Iris pigment epithelial cell (primary cell): ENCODE data around the gene TLN1.
A peak's percentile ranks its signal among the peaks of the same experiment; 100 is the strongest.

Experiments
- DNase-seq: peaks from one replicate; pipeline ENCODE4 v3.0.0-alpha.2; 2011; ENCODE audit warnings: low read depth

Gene TLN1

GRCh38 chr9:35686222-35687203 lies 45.5 kb downstream of the TLN1 start:
- DNase-seq, result peak; percentile 55

GRCh38 chr9:35685506-35685905 lies 46.5 kb downstream of the TLN1 start:
- DNase-seq, result no peak

- DNase-seq, result no peak
Measured at GRCh38 chr9:35684921-35685320, 47.1 kb downstream of the TLN1 start.

- DNase-seq, result no peak
Measured at GRCh38 chr9:35683323-35683722, 48.7 kb downstream of the TLN1 start.

- no peak for DNase-seq
Measured at GRCh38 chr9:35682520-35683315, 49.3 kb downstream of the TLN1 start.

GRCh38 chr9:35682051-35682450 lies 49.9 kb downstream of the TLN1 start:
- DNase-seq, result no peak

GRCh38 chr9:35681341-35682002 lies 50.5 kb downstream of the TLN1 start:
- no peak for DNase-seq

- DNase-seq, result peak; percentile 72
Measured at GRCh38 chr9:35680331-35681105, 51.5 kb downstream of the TLN1 start.

GRCh38 chr9:35679766-35680330 lies 52.1 kb downstream of the TLN1 start:
- DNase-seq, result no peak

- DNase-seq, result no peak
Measured at GRCh38 chr9:35679091-35679490, 52.9 kb downstream of the TLN1 start.

GRCh38 chr9:35675732-35676392 lies 56.1 kb downstream of the TLN1 start:
- DNase-seq, result no peak

- no peak for DNase-seq
Measured at GRCh38 chr9:35675204-35675603, 56.8 kb downstream of the TLN1 start.

- DNase-seq, result no peak
Measured at GRCh38 chr9:35674025-35674361, 58.0 kb downstream of the TLN1 start.

GRCh38 chr9:35673132-35674024 lies 58.6 kb downstream of the TLN1 start, which contains the start of gene CA9:
Gene CA9, plus strand, starts transcription at chr9:35673928. Its CDS starts 32 bp downstream, at chr9:35673960.
- no peak for DNase-seq

- peak; percentile 64 for DNase-seq
Measured at GRCh38 chr9:35669331-35670145, 62.5 kb downstream of the TLN1 start.

GRCh38 chr9:35667939-35668338 lies 64.1 kb downstream of the TLN1 start:
- no peak for DNase-seq

- DNase-seq, result no peak
Measured at GRCh38 chr9:35666549-35666948, 65.4 kb downstream of the TLN1 start.

GRCh38 chr9:35666045-35666444 lies 66.0 kb downstream of the TLN1 start:
- no peak for DNase-seq

GRCh38 chr9:35665471-35665818 lies 66.5 kb downstream of the TLN1 start:
- no peak for DNase-seq
